OCI-LY1 (cell line): ENCODE measurements around the gene AGRN.

Experiments
- EZH2 ChIP-seq: fragments of 200-600 bp; sonication (generic), shearing (Covaris generic); IDR thresholded peaks from 2 replicates; pipeline ENCODE4 v1.8.0; 2017; ENCODE audit warnings: borderline replicate concordance, mixed run types, mild to moderate bottlenecking, antibody characterized with exemption, low read length, moderate library complexity, mixed read lengths
- TF ChIP-seq, protein P1 (sequence below): fragments of 200-600 bp; sonication (generic), shearing (Covaris generic); IDR thresholded peaks from 2 replicates; pipeline ENCODE4 v1.5.1; 2017; ENCODE audit warnings: mild to moderate bottlenecking, antibody characterized with exemption, low read length, moderate library complexity, mixed read lengths

DNA sequence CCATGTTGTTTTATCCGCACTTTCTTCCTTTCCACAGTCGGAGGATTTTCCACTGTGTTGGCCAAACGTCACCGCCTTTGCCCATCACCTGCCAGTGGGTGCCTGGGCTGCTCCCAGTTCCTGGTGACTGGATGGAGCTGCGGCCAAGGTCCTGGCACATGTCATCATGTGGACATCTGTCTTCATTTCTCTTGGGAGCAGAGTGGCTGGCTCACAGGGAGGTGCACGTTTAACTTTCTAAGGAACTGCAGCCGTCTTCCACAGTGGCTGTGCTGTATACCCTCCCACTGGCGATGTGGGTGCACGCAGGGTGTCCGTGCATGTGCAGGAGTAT is 73.7 kb downstream of the AGRN start:
- TF ChIP-seq, protein P1, sequence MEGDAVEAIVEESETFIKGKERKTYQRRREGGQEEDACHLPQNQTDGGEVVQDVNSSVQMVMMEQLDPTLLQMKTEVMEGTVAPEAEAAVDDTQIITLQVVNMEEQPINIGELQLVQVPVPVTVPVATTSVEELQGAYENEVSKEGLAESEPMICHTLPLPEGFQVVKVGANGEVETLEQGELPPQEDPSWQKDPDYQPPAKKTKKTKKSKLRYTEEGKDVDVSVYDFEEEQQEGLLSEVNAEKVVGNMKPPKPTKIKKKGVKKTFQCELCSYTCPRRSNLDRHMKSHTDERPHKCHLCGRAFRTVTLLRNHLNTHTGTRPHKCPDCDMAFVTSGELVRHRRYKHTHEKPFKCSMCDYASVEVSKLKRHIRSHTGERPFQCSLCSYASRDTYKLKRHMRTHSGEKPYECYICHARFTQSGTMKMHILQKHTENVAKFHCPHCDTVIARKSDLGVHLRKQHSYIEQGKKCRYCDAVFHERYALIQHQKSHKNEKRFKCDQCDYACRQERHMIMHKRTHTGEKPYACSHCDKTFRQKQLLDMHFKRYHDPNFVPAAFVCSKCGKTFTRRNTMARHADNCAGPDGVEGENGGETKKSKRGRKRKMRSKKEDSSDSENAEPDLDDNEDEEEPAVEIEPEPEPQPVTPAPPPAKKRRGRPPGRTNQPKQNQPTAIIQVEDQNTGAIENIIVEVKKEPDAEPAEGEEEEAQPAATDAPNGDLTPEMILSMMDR, result no peak
- TF ChIP-seq EZH2, result no peak
